Measurements from ENCODE around the gene INSIG1.

DNA sequence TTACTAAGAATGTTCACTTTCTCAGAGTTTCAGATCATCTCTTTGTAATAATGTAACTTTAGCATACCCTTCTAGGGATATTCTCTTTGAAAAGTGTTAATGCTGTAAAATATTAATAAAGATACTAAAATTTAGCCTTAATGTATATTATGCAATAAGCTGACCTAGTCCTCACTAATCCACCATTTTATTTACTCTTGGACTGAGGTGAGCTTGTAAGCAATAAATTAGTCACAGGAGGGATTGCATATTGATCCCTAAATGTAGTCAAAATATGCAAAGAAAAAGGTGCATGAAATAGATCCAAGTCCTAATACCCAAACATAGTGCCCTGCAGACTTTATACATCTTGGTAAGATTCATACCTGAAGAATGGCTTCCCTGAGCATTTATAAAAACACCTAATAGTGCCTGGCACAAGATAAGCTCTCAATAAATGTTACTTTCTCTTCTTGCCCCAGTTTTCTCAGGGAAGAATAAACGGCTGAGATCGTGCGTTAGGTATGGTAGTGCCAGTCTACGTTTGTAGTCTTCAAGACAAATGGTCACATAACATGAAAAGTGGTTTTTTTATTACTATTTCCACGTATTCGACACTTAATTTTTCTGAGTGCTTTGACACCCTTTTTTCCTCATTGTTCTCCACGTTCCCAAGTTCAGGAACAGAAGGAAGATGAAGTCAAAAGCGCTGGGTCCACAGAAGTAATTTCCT, 14.3 kb downstream of the INSIG1 start:
- TF ChIP-seq, protein P1, sequence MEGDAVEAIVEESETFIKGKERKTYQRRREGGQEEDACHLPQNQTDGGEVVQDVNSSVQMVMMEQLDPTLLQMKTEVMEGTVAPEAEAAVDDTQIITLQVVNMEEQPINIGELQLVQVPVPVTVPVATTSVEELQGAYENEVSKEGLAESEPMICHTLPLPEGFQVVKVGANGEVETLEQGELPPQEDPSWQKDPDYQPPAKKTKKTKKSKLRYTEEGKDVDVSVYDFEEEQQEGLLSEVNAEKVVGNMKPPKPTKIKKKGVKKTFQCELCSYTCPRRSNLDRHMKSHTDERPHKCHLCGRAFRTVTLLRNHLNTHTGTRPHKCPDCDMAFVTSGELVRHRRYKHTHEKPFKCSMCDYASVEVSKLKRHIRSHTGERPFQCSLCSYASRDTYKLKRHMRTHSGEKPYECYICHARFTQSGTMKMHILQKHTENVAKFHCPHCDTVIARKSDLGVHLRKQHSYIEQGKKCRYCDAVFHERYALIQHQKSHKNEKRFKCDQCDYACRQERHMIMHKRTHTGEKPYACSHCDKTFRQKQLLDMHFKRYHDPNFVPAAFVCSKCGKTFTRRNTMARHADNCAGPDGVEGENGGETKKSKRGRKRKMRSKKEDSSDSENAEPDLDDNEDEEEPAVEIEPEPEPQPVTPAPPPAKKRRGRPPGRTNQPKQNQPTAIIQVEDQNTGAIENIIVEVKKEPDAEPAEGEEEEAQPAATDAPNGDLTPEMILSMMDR (conservative IDR thresholded peaks at IDR 0.05; ENCODE audit: low read depth, low read length) = no peak
- TF ChIP-seq, protein P2, sequence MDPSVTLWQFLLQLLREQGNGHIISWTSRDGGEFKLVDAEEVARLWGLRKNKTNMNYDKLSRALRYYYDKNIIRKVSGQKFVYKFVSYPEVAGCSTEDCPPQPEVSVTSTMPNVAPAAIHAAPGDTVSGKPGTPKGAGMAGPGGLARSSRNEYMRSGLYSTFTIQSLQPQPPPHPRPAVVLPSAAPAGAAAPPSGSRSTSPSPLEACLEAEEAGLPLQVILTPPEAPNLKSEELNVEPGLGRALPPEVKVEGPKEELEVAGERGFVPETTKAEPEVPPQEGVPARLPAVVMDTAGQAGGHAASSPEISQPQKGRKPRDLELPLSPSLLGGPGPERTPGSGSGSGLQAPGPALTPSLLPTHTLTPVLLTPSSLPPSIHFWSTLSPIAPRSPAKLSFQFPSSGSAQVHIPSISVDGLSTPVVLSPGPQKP (IDR thresholded peaks at IDR 0.05; ENCODE audit: borderline replicate concordance, low read depth, low read length) = no peak
- peak; percentile 61; the same call in 1 of the 2 replicates for TF ChIP-seq POLR2A (IDR thresholded peaks at IDR 0.05; ENCODE audit: low read depth, low read length)
- no peak for TF ChIP-seq BHLHE40 (IDR thresholded peaks at IDR 0.05; ENCODE audit: low read depth, low read length)
- no peak for TF ChIP-seq SMC3 (IDR thresholded peaks at IDR 0.05; ENCODE audit: low read depth, low read length)
- no peak for TF ChIP-seq NFE2L2 (IDR thresholded peaks at IDR 0.05; ENCODE audit: low read depth, low read length)
- TF ChIP-seq RAD21 (IDR thresholded peaks at IDR 0.05; ENCODE audit: low read length) = no peak
- TF ChIP-seq CHD1 (IDR thresholded peaks at IDR 0.05; ENCODE audit: low read depth, low read length) = no peak
- TF ChIP-seq, protein P3, sequence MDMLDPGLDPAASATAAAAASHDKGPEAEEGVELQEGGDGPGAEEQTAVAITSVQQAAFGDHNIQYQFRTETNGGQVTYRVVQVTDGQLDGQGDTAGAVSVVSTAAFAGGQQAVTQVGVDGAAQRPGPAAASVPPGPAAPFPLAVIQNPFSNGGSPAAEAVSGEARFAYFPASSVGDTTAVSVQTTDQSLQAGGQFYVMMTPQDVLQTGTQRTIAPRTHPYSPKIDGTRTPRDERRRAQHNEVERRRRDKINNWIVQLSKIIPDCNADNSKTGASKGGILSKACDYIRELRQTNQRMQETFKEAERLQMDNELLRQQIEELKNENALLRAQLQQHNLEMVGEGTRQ (IDR thresholded peaks at IDR 0.05; ENCODE audit: low read depth, low read length) = no peak
- no peak for TF ChIP-seq MAFK (IDR thresholded peaks at IDR 0.05; ENCODE audit: low read depth, low read length)

Data from IMR-90 (cell line).